Panc1 (cell line): ENCODE results near the gene ZNF672. TPM values are rescaled to one million over a fixed set of nuclear protein-coding genes. Genes with fewer than 3 reads are reported as not detected.

Source experiments
- ATAC-seq: fragments of 200-7000 bp; cut with Tn5 transposase; 2 replicates; pipeline ENCODE4 v1.9.1; 2020; ENCODE audit warnings: mild to moderate bottlenecking, moderate library complexity
- BruUV-seq: library from RNA; stranded (reverse); fragments of 400-500 nt; replicated peaks from 2 replicates; lab custom pipeline; 2021; lab: Mats Ljungman, UMichigan
- CTCF ChIA-PET: fragments of 300-600 bp; sonication (Branson Sonifier 250); formaldehyde crosslinking; loops from one replicate; lab custom pipeline; 2022; ENCODE audit warnings: antibody characterized with exemption; lab: Charles Lee
- POLR2A ChIA-PET: fragments of 300-600 bp; sonication (Branson Sonifier 250); formaldehyde crosslinking; loops from one replicate; lab custom pipeline; 2022; ENCODE audit warnings: antibody characterized with exemption; lab: Charles Lee
- DNase-seq: peaks from one replicate; pipeline ENCODE4 v3.0.0-alpha.2; 2010; ENCODE audit warnings: low read depth, low spot score
- H3K27ac ChIP-seq: 2 replicates; pipeline ENCODE4 v1.5.1; 2011; ENCODE audit warnings: mild to moderate bottlenecking, low read length, inconsistent platforms
- H3K27me3 ChIP-seq: fragments of 200-500 bp; sonication (Bioruptor generic); 2 replicates; pipeline ENCODE4 v1.6.0; 2014; ENCODE audit warnings: low read length, inconsistent platforms; ENCODE audit not compliant: control insufficient read depth, insufficient read depth
- H3K36me3 ChIP-seq: fragments of 200-500 bp; sonication (Bioruptor generic); 2 replicates; pipeline ENCODE4 v1.5.1; 2014; ENCODE audit warnings: inconsistent platforms, mild to moderate bottlenecking, low read length, moderate library complexity; ENCODE audit not compliant: control insufficient read depth, insufficient read depth
- H3K4me1 ChIP-seq: 2 replicates; pipeline ENCODE4 v1.5.1; 2011; ENCODE audit warnings: inconsistent platforms, mild to moderate bottlenecking, low read length, moderate library complexity; ENCODE audit not compliant: control insufficient read depth, insufficient read depth
- H3K4me3 ChIP-seq, 2 experiments: 2 replicates each; pipeline ENCODE4 v1.5.1; 2011 to 2012; ENCODE audit warnings: low read depth in 2 of 2, low read length in 2 of 2, mild to moderate bottlenecking in 2 of 2, inconsistent platforms in 1 of 2, moderate library complexity in 1 of 2
- H3K9me3 ChIP-seq: fragments of 200-500 bp; sonication (Bioruptor generic); 2 replicates; pipeline ENCODE4 v1.5.1; 2014; ENCODE audit warnings: low read depth, mild to moderate bottlenecking, inconsistent platforms, low read length, moderate library complexity; ENCODE audit not compliant: control insufficient read depth, insufficient read depth
- CTCF ChIP-seq: fragments of 450-650 bp; IDR thresholded peaks from 2 replicates; pipeline ENCODE4 v1.5.1; 2017; ENCODE audit warnings: mild to moderate bottlenecking
- POLR2AphosphoS5 ChIP-seq: IDR thresholded peaks from 2 replicates; pipeline ENCODE4 v1.6.1; 2012; ENCODE audit warnings: mild to moderate bottlenecking, low read depth, low read length, moderate library complexity
- SIN3A ChIP-seq: IDR thresholded peaks from 2 replicates; pipeline ENCODE4 v1.6.1; 2012; ENCODE audit warnings: low read depth, mild to moderate bottlenecking, low read length, moderate library complexity, borderline replicate concordance; ENCODE audit not compliant: insufficient read depth
- TCF7L2 ChIP-seq: IDR thresholded peaks from 2 replicates; pipeline ENCODE4 v1.6.1; 2011; ENCODE audit warnings: mild to moderate bottlenecking, low read depth, low read length, inconsistent platforms
- in situ Hi-C: cut with HindIII; loops from 2 replicates; pipeline ENCODE4 v1.10.0; 2016; ENCODE audit warnings: low sequenced_read_pairs, low pct_unique_long_range_greater_than_20kb
- intact Hi-C: fragments of 100-400 bp; cut with micrococcal nuclease; formaldehyde crosslinking; loops from one replicate; pipeline ENCODE4 v1.10.0; 2022; ENCODE audit not compliant: unreplicated experiment
- total RNA-seq: library from RNA; stranded (reverse); gene quantifications from one replicate; pipeline ENCODE4 v1.2.1, GENCODE V29; 2021; ENCODE audit not compliant: unreplicated experiment
- TF ChIP-seq, protein P1 (sequence below), 2 experiments: IDR thresholded peaks; 2 replicates each; pipeline ENCODE4 v1.6.1; 2011 to 2012; ENCODE audit warnings: low read depth in 2 of 2, control low read depth in 1 of 2, low read length in 1 of 2, mild to moderate bottlenecking in 1 of 2, moderate library complexity in 1 of 2; ENCODE audit not compliant: insufficient read depth in 1 of 2

ZNF672 gene
- total RNA-seq, 1 experiment from 2014 or later = 36.2 TPM

- peak; percentile 92 for ATAC-seq
- ChIA-PET CTCF (interaction anchor here (1.2 kb wide), 1 partner anchor 48 kb away, joined by 4 read pairs; the partner anchor contains the start of gene SH3BP5L), POLR2A (interaction anchor here (0.6 to 1.2 kb wide), 3 partner anchors 9 to 14 kb away, joined by 3 to 6 read pairs (median 3); partner anchors contain the start of gene ZNF692)
- H3K36me3 ChIP-seq = no peaks in the 10 kb centered on the region
- peak; percentile 96 for DNase-seq
- peaks cover 3% of the 10 kb centered on the region; the same call in 1 of the 2 replicates for H3K27me3 ChIP-seq
- H3K4me3 ChIP-seq = peak overlapping the region; percentile 88 to 98
- peak overlapping the region; percentile 96 for H3K27ac ChIP-seq
- in situ Hi-C loops = no loop called here
- no TSS peak for BruUV-seq
- H3K9me3 ChIP-seq = no peaks in the 10 kb centered on the region
- TF ChIP-seq SIN3A = peak; percentile 75; the same call in 1 of the 2 replicates
- no peak for TF ChIP-seq CTCF
- TF ChIP-seq, protein P1, sequence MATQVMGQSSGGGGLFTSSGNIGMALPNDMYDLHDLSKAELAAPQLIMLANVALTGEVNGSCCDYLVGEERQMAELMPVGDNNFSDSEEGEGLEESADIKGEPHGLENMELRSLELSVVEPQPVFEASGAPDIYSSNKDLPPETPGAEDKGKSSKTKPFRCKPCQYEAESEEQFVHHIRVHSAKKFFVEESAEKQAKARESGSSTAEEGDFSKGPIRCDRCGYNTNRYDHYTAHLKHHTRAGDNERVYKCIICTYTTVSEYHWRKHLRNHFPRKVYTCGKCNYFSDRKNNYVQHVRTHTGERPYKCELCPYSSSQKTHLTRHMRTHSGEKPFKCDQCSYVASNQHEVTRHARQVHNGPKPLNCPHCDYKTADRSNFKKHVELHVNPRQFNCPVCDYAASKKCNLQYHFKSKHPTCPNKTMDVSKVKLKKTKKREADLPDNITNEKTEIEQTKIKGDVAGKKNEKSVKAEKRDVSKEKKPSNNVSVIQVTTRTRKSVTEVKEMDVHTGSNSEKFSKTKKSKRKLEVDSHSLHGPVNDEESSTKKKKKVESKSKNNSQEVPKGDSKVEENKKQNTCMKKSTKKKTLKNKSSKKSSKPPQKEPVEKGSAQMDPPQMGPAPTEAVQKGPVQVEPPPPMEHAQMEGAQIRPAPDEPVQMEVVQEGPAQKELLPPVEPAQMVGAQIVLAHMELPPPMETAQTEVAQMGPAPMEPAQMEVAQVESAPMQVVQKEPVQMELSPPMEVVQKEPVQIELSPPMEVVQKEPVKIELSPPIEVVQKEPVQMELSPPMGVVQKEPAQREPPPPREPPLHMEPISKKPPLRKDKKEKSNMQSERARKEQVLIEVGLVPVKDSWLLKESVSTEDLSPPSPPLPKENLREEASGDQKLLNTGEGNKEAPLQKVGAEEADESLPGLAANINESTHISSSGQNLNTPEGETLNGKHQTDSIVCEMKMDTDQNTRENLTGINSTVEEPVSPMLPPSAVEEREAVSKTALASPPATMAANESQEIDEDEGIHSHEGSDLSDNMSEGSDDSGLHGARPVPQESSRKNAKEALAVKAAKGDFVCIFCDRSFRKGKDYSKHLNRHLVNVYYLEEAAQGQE (IDR thresholded peaks at IDR 0.05; ENCODE audit: insufficient read depth in 1 of 2, low read depth in 2 of 2, low read length in 1 of 2) = 0 out of 4 replicates have a peak, but pooled peaks of 1 of the 2 experiments have one; percentile 28
- no peak; the same call in 1 of the 2 replicates for TF ChIP-seq POLR2AphosphoS5
- no peak for TF ChIP-seq TCF7L2
- H3K4me1 ChIP-seq = peaks cover 8% of the 10 kb centered on the region
- intact Hi-C loops = loop anchor here (2.0 kb wide), 1 partner anchor 33 kb away; the partner anchor contains the start of gene PGBD2
These were observed 35.5 kb downstream of the ZNF672 start for GRCh38 chr1:248873409-248873992.

- H3K9me3 ChIP-seq = no peaks in the 10 kb centered on the region
- TF ChIP-seq TCF7L2 = no peak; the same call in 1 of the 2 replicates
- no peak for TF ChIP-seq CTCF
- TF ChIP-seq, protein P1 (IDR thresholded peaks at IDR 0.05; ENCODE audit: insufficient read depth in 1 of 2, low read depth in 2 of 2, low read length in 1 of 2) = no peak; a peak in 1 of 4 replicates
- no peak for TF ChIP-seq SIN3A
- TF ChIP-seq POLR2AphosphoS5 = no peak
- ATAC-seq (peak; percentile 82), DNase-seq (peak; percentile 96)
- CTCF ChIA-PET = interaction anchor here (1.2 kb wide), 1 partner anchor 48 kb away, joined by 4 read pairs; the partner anchor contains the start of gene SH3BP5L
- no TSS peak for BruUV-seq
- H3K4me3 ChIP-seq = peak overlapping the region; percentile 88 to 98
- in situ Hi-C loops (no loop called here), intact Hi-C loops (loop anchor here (2.0 kb wide), 1 partner anchor 33 kb away; the partner anchor contains the start of gene PGBD2)
- peaks cover 8% of the 10 kb centered on the region for H3K4me1 ChIP-seq
- peaks cover 3% of the 10 kb centered on the region; the same call in 1 of the 2 replicates for H3K27me3 ChIP-seq
- POLR2A ChIA-PET = interaction anchor here (0.6 to 1.2 kb wide), 4 partner anchors 8 to 33 kb away, joined by 3 to 14 read pairs (median 4); partner anchors contain the start of gene ZNF692
- peak overlapping the region; percentile 87 for H3K27ac ChIP-seq
- H3K36me3 ChIP-seq = no peaks in the 10 kb centered on the region
These were observed 36.0 kb downstream of the ZNF672 start for GRCh38 chr1:248873993-248874533.
